ENCODE measurements around the gene NEUROD2.
A peak's percentile ranks its signal among the peaks of the same experiment; 100 is the strongest.

The NEUROD2 gene

GRCh38 chr17:39578272-39578671 lies 29.4 kb downstream of the NEUROD2 start:
- DNase-seq, result no peak

GRCh38 chr17:39576187-39576586 lies 31.5 kb downstream of the NEUROD2 start:
- DNase-seq, result peak; percentile 60

- peak; percentile 92 for DNase-seq
Observed at GRCh38 chr17:39573447-39574298, 34.0 kb downstream of the NEUROD2 start.

- DNase-seq, result no peak
Observed at GRCh38 chr17:39572121-39572520, 35.6 kb downstream of the NEUROD2 start.

GRCh38 chr17:39569126-39569525 lies 38.6 kb downstream of the NEUROD2 start:
- DNase-seq, result no peak

GRCh38 chr17:39568702-39569101 lies 39.0 kb downstream of the NEUROD2 start:
- no peak for DNase-seq

- no peak for DNase-seq
Observed at GRCh38 chr17:39566094-39566850, 41.4 kb downstream of the NEUROD2 start.

GRCh38 chr17:39564211-39564848 lies 43.4 kb downstream of the NEUROD2 start:
- DNase-seq, result peak; percentile 45

GRCh38 chr17:39563476-39563875 lies 44.2 kb downstream of the NEUROD2 start:
- peak; percentile 75 for DNase-seq

GRCh38 chr17:39562976-39563375 lies 44.7 kb downstream of the NEUROD2 start:
- no peak for DNase-seq

- DNase-seq, result no peak
Observed at GRCh38 chr17:39562395-39562794, 45.3 kb downstream of the NEUROD2 start.

GRCh38 chr17:39556423-39556822 lies 51.3 kb downstream of the NEUROD2 start:
- DNase-seq, result no peak

- DNase-seq, result no peak
Observed at GRCh38 chr17:39555368-39555767, 52.4 kb downstream of the NEUROD2 start.

Measured in retina (tissue), 1 donor.